HG03521 (cell line): ENCODE data around the gene KIT.
"Not testable (repeated sequence)": the region's sequence is repeated elsewhere in the genome, so short reads cannot be mapped to it uniquely, and the experiment has no call there.

Source experiments
- ATAC-seq: cut with Tn5 transposase; IDR thresholded peaks from one replicate; pipeline ENCODE4 v1.9.1; 2021; ENCODE audit warnings: mild to moderate bottlenecking, moderate library complexity; ENCODE audit not compliant: unreplicated experiment

The KIT gene

GRCh38 chr4:54657551-54658251, at the start of gene KIT:
Gene KIT, plus strand, starts transcription at chr4:54657957. Its CDS starts 58 bp downstream, at chr4:54658015.
- ATAC-seq: no peak

- ATAC-seq: no peak
Observed at GRCh38 chr4:54609310-54609709, 48.4 kb upstream of the KIT start.

GRCh38 chr4:54614149-54614548, 43.6 kb upstream of the KIT start:
- ATAC-seq: no peak

GRCh38 chr4:54620773-54621172, 37.0 kb upstream of the KIT start:
- ATAC-seq: no peak

- no peak for ATAC-seq
Observed at GRCh38 chr4:54625391-54625790, 32.4 kb upstream of the KIT start.

GRCh38 chr4:54626113-54626512, 31.6 kb upstream of the KIT start:
- ATAC-seq: no peak

GRCh38 chr4:54632537-54632936, 25.2 kb upstream of the KIT start:
- ATAC-seq: no peak

GRCh38 chr4:54633102-54633740, 24.5 kb upstream of the KIT start:
- ATAC-seq: not testable (repeated sequence)

- ATAC-seq: no peak
Observed at GRCh38 chr4:54635318-54635717, 22.4 kb upstream of the KIT start.

- ATAC-seq: no peak
Observed at GRCh38 chr4:54637325-54637724, 20.4 kb upstream of the KIT start.

GRCh38 chr4:54641101-54641500, 16.7 kb upstream of the KIT start:
- not testable (repeated sequence) for ATAC-seq

- ATAC-seq: no peak
Observed at GRCh38 chr4:54643172-54643571, 14.6 kb upstream of the KIT start.

GRCh38 chr4:54643958-54644751, 13.6 kb upstream of the KIT start:
- ATAC-seq: no peak

- no peak for ATAC-seq
Observed at GRCh38 chr4:54645830-54646229, 11.9 kb upstream of the KIT start.

- no peak for ATAC-seq
Observed at GRCh38 chr4:54647070-54647469, 10.7 kb upstream of the KIT start.

- no peak for ATAC-seq
Observed at GRCh38 chr4:54651050-54651449, 6.7 kb upstream of the KIT start.

- ATAC-seq: no peak
Observed at GRCh38 chr4:54654753-54655152, 3.0 kb upstream of the KIT start.

GRCh38 chr4:54657185-54657550, 589 bp upstream of the KIT start:
- no peak for ATAC-seq

- no peak for ATAC-seq
Observed at GRCh38 chr4:54658252-54659093, 716 bp downstream of the KIT start.

- ATAC-seq: no peak
Observed at GRCh38 chr4:54659313-54659712, 1.6 kb downstream of the KIT start.
